SK-N-SH (cell line): ENCODE results near the gene BCAS3. TPM values are rescaled to one million over a fixed set of nuclear protein-coding genes. Genes with fewer than 3 reads are reported as not detected.
A peak's percentile ranks its signal among the peaks of the same experiment; 100 is the strongest.

Experiments
- CTCF ChIA-PET: fragments of 300-600, 350-600 bp; formaldehyde crosslinking; extraction: SDS; loops from one replicate; lab custom pipeline; 2021; lab: Yijun Ruan, JAX
- POLR2A ChIA-PET: fragments of 350-600 bp; sonication (Branson Sonifier 250); formaldehyde crosslinking; extraction: SDS; loops from one replicate; lab custom pipeline; 2020; ENCODE audit warnings: antibody characterized with exemption, inconsistent platforms; lab: Yijun Ruan, JAX
- DNase-seq: peaks from one replicate; pipeline ENCODE4 v3.0.0; 2012
- H2AFZ ChIP-seq: fragments of 200-600 bp; sonication (generic); 2 replicates; pipeline ENCODE4 v1.8.1; 2016; ENCODE audit warnings: antibody characterized with exemption, mild to moderate bottlenecking, low read depth
- H3F3A ChIP-seq: fragments of 200-600 bp; sonication (generic); replicated peaks from 2 replicates; pipeline ENCODE3; 2016; ENCODE audit warnings: antibody characterized with exemption, mild to moderate bottlenecking; ENCODE audit not compliant: insufficient read depth
- H3K27ac ChIP-seq, 2 experiments: fragments of 200-500 bp in 1 of 2; fragments of 200-600 bp in 1 of 2; sonication (Bioruptor generic) in 1 of 2; sonication (generic), shearing (Covaris generic) in 1 of 2; 2 replicates each; pipeline versions ENCODE4 v1.5.1 to v1.6.1; 2014 to 2016; ENCODE audit warnings: low read depth in 2 of 2, inconsistent platforms in 1 of 2, low read length in 1 of 2, mild to moderate bottlenecking in 1 of 2, mixed read lengths in 1 of 2
- H3K27me3 ChIP-seq: fragments of 200-600 bp; sonication (generic), shearing (Covaris generic); 2 replicates; pipeline ENCODE4 v1.6.1; 2016; ENCODE audit warnings: mixed run types; ENCODE audit not compliant: insufficient read depth
- H3K36me3 ChIP-seq, 2 experiments: fragments of 200-500 bp in 1 of 2; fragments of 200-600 bp in 1 of 2; sonication (Bioruptor generic) in 1 of 2; sonication (generic) in 1 of 2; replicated peaks in 1 of 2; 2 replicates each; pipeline versions ENCODE3 to v1.5.1; 2014 to 2016; ENCODE audit warnings: low read length in 1 of 2, mild to moderate bottlenecking in 1 of 2; ENCODE audit not compliant: insufficient read depth in 2 of 2, control insufficient read depth in 1 of 2
- H3K4me1 ChIP-seq, 2 experiments: fragments of 200-500 bp in 1 of 2; fragments of 200-600 bp in 1 of 2; sonication (Bioruptor generic) in 1 of 2; sonication (generic), shearing (Covaris generic) in 1 of 2; 2 replicates each; pipeline versions ENCODE4 v1.5.1 to v1.6.1; 2014 to 2016; ENCODE audit warnings: low read depth in 1 of 2, low read length in 1 of 2, mixed run types in 1 of 2; ENCODE audit not compliant: insufficient read depth in 2 of 2, control insufficient read depth in 1 of 2
- H3K4me2 ChIP-seq: fragments of 200-600 bp; sonication (generic), shearing (Covaris generic); 2 replicates; pipeline ENCODE4 v1.6.1; 2017; ENCODE audit warnings: mixed run types
- H3K4me3 ChIP-seq, 2 experiments: fragments of 200-500 bp in 1 of 2; fragments of 200-600 bp in 1 of 2; sonication (Bioruptor generic) in 1 of 2; sonication (generic), shearing (Covaris generic) in 1 of 2; 2 replicates each; pipeline versions ENCODE4 v1.5.1 to v1.8.1; 2014 to 2016; ENCODE audit warnings: low read depth in 2 of 2, inconsistent platforms in 1 of 2, low read length in 1 of 2, mild to moderate bottlenecking in 1 of 2, mixed read lengths in 1 of 2, moderate library complexity in 1 of 2
- H3K79me2 ChIP-seq: fragments of 200-600 bp; sonication (generic); 2 replicates; pipeline ENCODE4 v1.8.1; 2017; ENCODE audit warnings: mild to moderate bottlenecking; ENCODE audit not compliant: insufficient read depth
- H3K9ac ChIP-seq: fragments of 200-600 bp; sonication (generic); 2 replicates; pipeline ENCODE4 v1.6.1; 2017; ENCODE audit warnings: mixed run types
- H3K9me2 ChIP-seq: fragments of 200-600 bp; sonication (generic); 2 replicates; pipeline ENCODE4 v1.6.1; 2017; ENCODE audit warnings: mixed run types
- H3K9me3 ChIP-seq: fragments of 200-600 bp; sonication (generic); 2 replicates; pipeline ENCODE4 v1.6.1; 2017; ENCODE audit warnings: mixed run types, mild to moderate bottlenecking, moderate library complexity
- H4K20me1 ChIP-seq: fragments of 200-600 bp; sonication (generic); 2 replicates; pipeline ENCODE4 v1.6.1; 2017; ENCODE audit warnings: mild to moderate bottlenecking, mixed run types; ENCODE audit not compliant: insufficient read depth
- CHD2 ChIP-seq: fragments of 150-350 bp; IDR thresholded peaks from 2 replicates; pipeline ENCODE4 v1.6.1; 2018; ENCODE audit warnings: low read length; ENCODE audit not compliant: partially characterized antibody
- ELF1 ChIP-seq: IDR thresholded peaks from 2 replicates; pipeline ENCODE4 v1.4.0; 2012
- EP300 ChIP-seq, 2 experiments: IDR thresholded peaks; 2 replicates each; pipeline versions ENCODE4 v1.4.0 to v1.6.1; 2012; ENCODE audit warnings: borderline replicate concordance in 1 of 2, low read depth in 1 of 2, low read length in 1 of 2
- EZH2phosphoT487 ChIP-seq: fragments of 200-600 bp; sonication (generic); IDR thresholded peaks from 2 replicates; pipeline ENCODE4 v1.6.1; 2017; ENCODE audit warnings: low read depth, mixed run types, mild to moderate bottlenecking, antibody characterized with exemption, moderate library complexity, borderline replicate concordance
- FOXJ3 ChIP-seq: sonication (generic); formaldehyde crosslinking; IDR thresholded peaks from 2 replicates; pipeline ENCODE4 v1.5.1; 2020; ENCODE audit warnings: mild to moderate bottlenecking, missing genetic modification reagents
- FOXM1 ChIP-seq: IDR thresholded peaks from 2 replicates; pipeline ENCODE4 v1.4.0; 2012; ENCODE audit warnings: low read depth, mild to moderate bottlenecking
- GABPA ChIP-seq: IDR thresholded peaks from 2 replicates; pipeline ENCODE4 v1.4.0; 2012; ENCODE audit warnings: low read depth, mild to moderate bottlenecking
- JUND ChIP-seq: IDR thresholded peaks from 2 replicates; pipeline ENCODE4 v1.4.0; 2012
- MEF2A ChIP-seq: IDR thresholded peaks from 2 replicates; pipeline ENCODE4 v1.4.0; 2012; ENCODE audit warnings: low read depth, borderline replicate concordance
- NFIC ChIP-seq: IDR thresholded peaks from 2 replicates; pipeline ENCODE4 v1.4.0; 2012; ENCODE audit warnings: borderline replicate concordance
- NRF1 ChIP-seq: IDR thresholded peaks from 2 replicates; pipeline ENCODE4 v1.6.1; 2012; ENCODE audit warnings: low read depth, mild to moderate bottlenecking, low read length
- POLR2AphosphoS5 ChIP-seq: IDR thresholded peaks from 2 replicates; pipeline ENCODE4 v1.6.1; 2012; ENCODE audit warnings: low read depth, low read length
- RAD21 ChIP-seq: IDR thresholded peaks from 2 replicates; pipeline ENCODE4 v1.6.1; 2012; ENCODE audit warnings: mild to moderate bottlenecking, low read length
- RCOR1 ChIP-seq: fragments of 150-350 bp; IDR thresholded peaks from 2 replicates; pipeline ENCODE4 v1.6.1; 2017; ENCODE audit warnings: antibody characterized with exemption, low read length
- RFX5 ChIP-seq: IDR thresholded peaks from 2 replicates; pipeline ENCODE4 v1.6.1; 2012; ENCODE audit warnings: mild to moderate bottlenecking, improper control_type of control experiment, low read length
- RXRA ChIP-seq: IDR thresholded peaks from 2 replicates; pipeline ENCODE4 v1.4.0; 2012; ENCODE audit warnings: low read depth, mild to moderate bottlenecking, borderline replicate concordance
- SMC3 ChIP-seq: IDR thresholded peaks from 2 replicates; pipeline ENCODE4 v1.6.1; 2012; ENCODE audit warnings: low read depth, low read length, improper control_type of control experiment
- TAF1 ChIP-seq: IDR thresholded peaks from 2 replicates; pipeline ENCODE4 v1.6.1; 2012; ENCODE audit warnings: low read depth, mild to moderate bottlenecking, low read length, moderate library complexity, borderline replicate concordance
- YY1 ChIP-seq: IDR thresholded peaks from 2 replicates; pipeline ENCODE4 v1.4.0; 2012; ENCODE audit warnings: low read depth, mild to moderate bottlenecking
- WGBS: methylation state at CpG from one replicate; pipeline ENCODE4 v1.1.6; 2017; ENCODE audit warnings: low lambda C conversion rate; 5-methylcytosine and 5-hydroxymethylcytosine counted together
- polyA plus RNA-seq, 3 experiments: library from polyadenylated mRNA; depleted of rRNA; stranded (reverse); fragments of >200 nt; gene quantifications; 2 replicates each; pipeline ENCODE4 v1.2.3, GENCODE V29; 2012
- TF ChIP-seq, protein P1 (sequence below): IDR thresholded peaks from 2 replicates; pipeline ENCODE4 v1.6.1; 2012; ENCODE audit warnings: mild to moderate bottlenecking, low read depth, low read length, moderate library complexity
- TF ChIP-seq, protein P2 (sequence below): fragments of 150-350 bp; IDR thresholded peaks from 2 replicates; pipeline ENCODE4 v1.6.1; 2017; ENCODE audit warnings: antibody characterized with exemption, low read length, low read depth, borderline replicate concordance
- TF ChIP-seq, protein P3 (sequence below): IDR thresholded peaks from 2 replicates; pipeline ENCODE4; 2012
- TF ChIP-seq, protein P4 (sequence below): fragments of 150-350 bp; IDR thresholded peaks from 2 replicates; pipeline ENCODE4 v1.6.1; 2016; ENCODE audit warnings: mild to moderate bottlenecking, low read depth, low read length
- TF ChIP-seq, protein P5 (sequence below): IDR thresholded peaks from 2 replicates; pipeline ENCODE4 v1.4.0; 2012; ENCODE audit warnings: low read depth, borderline replicate concordance
- TF ChIP-seq, protein P6 (sequence below): IDR thresholded peaks from 2 replicates; pipeline ENCODE4 v1.4.0; 2012; ENCODE audit warnings: low read depth

BCAS3 gene
- polyA plus RNA-seq, 1 of the 3 experiments (the other 2 are of a cell fraction) = 5.9 TPM

DNA sequence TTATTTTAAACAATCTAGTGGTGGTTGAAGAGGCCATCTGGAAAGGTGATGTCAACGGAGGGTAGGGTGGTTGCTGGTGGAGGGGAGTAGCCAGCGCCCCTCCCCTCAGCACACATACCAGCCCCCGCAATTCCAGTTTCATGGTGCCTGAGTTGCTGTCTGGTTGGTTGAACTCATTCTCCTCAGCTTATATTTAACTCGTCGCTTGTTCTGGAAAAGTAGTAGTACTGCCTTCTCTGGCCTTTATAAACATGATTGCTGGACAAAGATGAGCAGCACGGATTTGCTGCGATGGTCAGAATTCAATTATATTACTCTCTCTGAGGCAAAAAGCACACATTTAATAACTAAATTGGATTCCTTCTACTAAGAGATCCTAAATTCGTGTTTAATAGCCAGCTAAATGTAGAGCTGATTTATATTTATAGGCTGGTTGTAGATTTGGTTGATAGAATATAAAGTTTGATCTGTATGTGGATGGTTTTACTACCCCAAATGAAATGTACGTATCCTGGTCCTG is 484.0 kb downstream of the BCAS3 start:
- Histone ChIP-seq H3K27me3 (no peaks in the 10 kb centered on the region), H3K9me2 (no peaks in the 10 kb centered on the region), H4K20me1 (no peaks in the 10 kb centered on the region), H3K27ac (peak overlapping the region; percentile 91 to 100), H3K4me1 (peaks cover 31 to 54% of the 10 kb centered on the region in 2 experiments), H3K9me3 (no peaks in the 10 kb centered on the region), H3K4me3 (no peak overlapping the region; a peak in 1 of 4 replicates), H3K36me3 (no peaks in the 10 kb centered on the region), H3F3A (peaks cover 42% of the 10 kb centered on the region), H2AFZ (peak overlapping the region; percentile 65; the same call in 1 of the 2 replicates), H3K79me2 (peaks cover 14% of the 10 kb centered on the region), H3K9ac (peak overlapping the region; percentile 7; the same call in 1 of the 2 replicates), H3K4me2 (peak overlapping the region; percentile 31; the same call in 1 of the 2 replicates)
- ChIA-PET CTCF (interaction anchor here (0.6 to 2.2 kb wide), 14 partner anchors 9 to 441 kb away, joined by 3 to 9 read pairs (median 4); partner anchors contain the start of gene TBX2), POLR2A (interaction anchor here (0.6 to 2.2 kb wide), 11 partner anchors 14 to 238 kb away, joined by 3 to 9 read pairs (median 4); partner anchors contain the start of gene TBX2)
- peak; percentile 71 for DNase-seq
- 33% methylated on average over 9 of the region's 9 CpGs for WGBS
- 0 out of 2 replicates have a peak, but pooled peaks have one; percentile 3 for TF ChIP-seq SMC3
- TF ChIP-seq, protein P1, sequence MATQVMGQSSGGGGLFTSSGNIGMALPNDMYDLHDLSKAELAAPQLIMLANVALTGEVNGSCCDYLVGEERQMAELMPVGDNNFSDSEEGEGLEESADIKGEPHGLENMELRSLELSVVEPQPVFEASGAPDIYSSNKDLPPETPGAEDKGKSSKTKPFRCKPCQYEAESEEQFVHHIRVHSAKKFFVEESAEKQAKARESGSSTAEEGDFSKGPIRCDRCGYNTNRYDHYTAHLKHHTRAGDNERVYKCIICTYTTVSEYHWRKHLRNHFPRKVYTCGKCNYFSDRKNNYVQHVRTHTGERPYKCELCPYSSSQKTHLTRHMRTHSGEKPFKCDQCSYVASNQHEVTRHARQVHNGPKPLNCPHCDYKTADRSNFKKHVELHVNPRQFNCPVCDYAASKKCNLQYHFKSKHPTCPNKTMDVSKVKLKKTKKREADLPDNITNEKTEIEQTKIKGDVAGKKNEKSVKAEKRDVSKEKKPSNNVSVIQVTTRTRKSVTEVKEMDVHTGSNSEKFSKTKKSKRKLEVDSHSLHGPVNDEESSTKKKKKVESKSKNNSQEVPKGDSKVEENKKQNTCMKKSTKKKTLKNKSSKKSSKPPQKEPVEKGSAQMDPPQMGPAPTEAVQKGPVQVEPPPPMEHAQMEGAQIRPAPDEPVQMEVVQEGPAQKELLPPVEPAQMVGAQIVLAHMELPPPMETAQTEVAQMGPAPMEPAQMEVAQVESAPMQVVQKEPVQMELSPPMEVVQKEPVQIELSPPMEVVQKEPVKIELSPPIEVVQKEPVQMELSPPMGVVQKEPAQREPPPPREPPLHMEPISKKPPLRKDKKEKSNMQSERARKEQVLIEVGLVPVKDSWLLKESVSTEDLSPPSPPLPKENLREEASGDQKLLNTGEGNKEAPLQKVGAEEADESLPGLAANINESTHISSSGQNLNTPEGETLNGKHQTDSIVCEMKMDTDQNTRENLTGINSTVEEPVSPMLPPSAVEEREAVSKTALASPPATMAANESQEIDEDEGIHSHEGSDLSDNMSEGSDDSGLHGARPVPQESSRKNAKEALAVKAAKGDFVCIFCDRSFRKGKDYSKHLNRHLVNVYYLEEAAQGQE = no peak
- TF ChIP-seq, protein P2, sequence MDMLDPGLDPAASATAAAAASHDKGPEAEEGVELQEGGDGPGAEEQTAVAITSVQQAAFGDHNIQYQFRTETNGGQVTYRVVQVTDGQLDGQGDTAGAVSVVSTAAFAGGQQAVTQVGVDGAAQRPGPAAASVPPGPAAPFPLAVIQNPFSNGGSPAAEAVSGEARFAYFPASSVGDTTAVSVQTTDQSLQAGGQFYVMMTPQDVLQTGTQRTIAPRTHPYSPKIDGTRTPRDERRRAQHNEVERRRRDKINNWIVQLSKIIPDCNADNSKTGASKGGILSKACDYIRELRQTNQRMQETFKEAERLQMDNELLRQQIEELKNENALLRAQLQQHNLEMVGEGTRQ = no peak
- no peak for TF ChIP-seq NRF1
- TF ChIP-seq RAD21 = peak; percentile 53
- TF ChIP-seq, protein P3, sequence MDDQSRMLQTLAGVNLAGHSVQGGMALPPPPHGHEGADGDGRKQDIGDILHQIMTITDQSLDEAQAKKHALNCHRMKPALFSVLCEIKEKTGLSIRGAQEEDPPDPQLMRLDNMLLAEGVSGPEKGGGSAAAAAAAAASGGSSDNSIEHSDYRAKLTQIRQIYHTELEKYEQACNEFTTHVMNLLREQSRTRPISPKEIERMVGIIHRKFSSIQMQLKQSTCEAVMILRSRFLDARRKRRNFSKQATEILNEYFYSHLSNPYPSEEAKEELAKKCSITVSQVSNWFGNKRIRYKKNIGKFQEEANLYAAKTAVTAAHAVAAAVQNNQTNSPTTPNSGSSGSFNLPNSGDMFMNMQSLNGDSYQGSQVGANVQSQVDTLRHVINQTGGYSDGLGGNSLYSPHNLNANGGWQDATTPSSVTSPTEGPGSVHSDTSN = no peak
- TF ChIP-seq RFX5 = peak; percentile 43; the same call in 1 of the 2 replicates
- no peak for TF ChIP-seq EZH2phosphoT487
- TF ChIP-seq JUND = no peak
- TF ChIP-seq, protein P4, sequence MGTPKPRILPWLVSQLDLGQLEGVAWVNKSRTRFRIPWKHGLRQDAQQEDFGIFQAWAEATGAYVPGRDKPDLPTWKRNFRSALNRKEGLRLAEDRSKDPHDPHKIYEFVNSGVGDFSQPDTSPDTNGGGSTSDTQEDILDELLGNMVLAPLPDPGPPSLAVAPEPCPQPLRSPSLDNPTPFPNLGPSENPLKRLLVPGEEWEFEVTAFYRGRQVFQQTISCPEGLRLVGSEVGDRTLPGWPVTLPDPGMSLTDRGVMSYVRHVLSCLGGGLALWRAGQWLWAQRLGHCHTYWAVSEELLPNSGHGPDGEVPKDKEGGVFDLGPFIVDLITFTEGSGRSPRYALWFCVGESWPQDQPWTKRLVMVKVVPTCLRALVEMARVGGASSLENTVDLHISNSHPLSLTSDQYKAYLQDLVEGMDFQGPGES = no peak
- peak in 1 of 2 experiments; percentile 96; a peak in 2 of 4 replicates for TF ChIP-seq EP300 (IDR thresholded peaks at IDR 0.05; ENCODE audit: borderline replicate concordance in 1 of 2, low read depth in 1 of 2, low read length in 1 of 2)
- no peak for TF ChIP-seq NFIC
- no peak for TF ChIP-seq POLR2AphosphoS5
- peak; percentile 73 for TF ChIP-seq CHD2
- no peak for TF ChIP-seq GABPA
- TF ChIP-seq ELF1 = no peak
- TF ChIP-seq, protein P5, sequence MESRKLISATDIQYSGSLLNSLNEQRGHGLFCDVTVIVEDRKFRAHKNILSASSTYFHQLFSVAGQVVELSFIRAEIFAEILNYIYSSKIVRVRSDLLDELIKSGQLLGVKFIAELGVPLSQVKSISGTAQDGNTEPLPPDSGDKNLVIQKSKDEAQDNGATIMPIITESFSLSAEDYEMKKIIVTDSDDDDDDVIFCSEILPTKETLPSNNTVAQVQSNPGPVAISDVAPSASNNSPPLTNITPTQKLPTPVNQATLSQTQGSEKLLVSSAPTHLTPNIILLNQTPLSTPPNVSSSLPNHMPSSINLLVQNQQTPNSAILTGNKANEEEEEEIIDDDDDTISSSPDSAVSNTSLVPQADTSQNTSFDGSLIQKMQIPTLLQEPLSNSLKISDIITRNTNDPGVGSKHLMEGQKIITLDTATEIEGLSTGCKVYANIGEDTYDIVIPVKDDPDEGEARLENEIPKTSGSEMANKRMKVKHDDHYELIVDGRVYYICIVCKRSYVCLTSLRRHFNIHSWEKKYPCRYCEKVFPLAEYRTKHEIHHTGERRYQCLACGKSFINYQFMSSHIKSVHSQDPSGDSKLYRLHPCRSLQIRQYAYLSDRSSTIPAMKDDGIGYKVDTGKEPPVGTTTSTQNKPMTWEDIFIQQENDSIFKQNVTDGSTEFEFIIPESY = no peak
- TF ChIP-seq, protein P6, sequence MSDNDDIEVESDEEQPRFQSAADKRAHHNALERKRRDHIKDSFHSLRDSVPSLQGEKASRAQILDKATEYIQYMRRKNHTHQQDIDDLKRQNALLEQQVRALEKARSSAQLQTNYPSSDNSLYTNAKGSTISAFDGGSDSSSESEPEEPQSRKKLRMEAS = no peak
- TF ChIP-seq FOXM1 = no peak
- no peak; the same call in 1 of the 2 replicates for TF ChIP-seq TAF1
- TF ChIP-seq RXRA = no peak
- no peak for TF ChIP-seq MEF2A
- peak; percentile 83; the same call in 1 of the 2 replicates for TF ChIP-seq FOXJ3
- TF ChIP-seq YY1 = no peak
- peak; percentile 84 for TF ChIP-seq RCOR1
